NAMALWA (cell line): ENCODE data around the gene FFAR1.

Source experiments
- DNase-seq: peaks from one replicate; pipeline ENCODE4 v3.0.0-alpha.2; 2015; ENCODE audit warnings: low spot score

The FFAR1 gene

GRCh38 chr19:35389192-35389861 is 41.6 kb downstream of the FFAR1 start:
- no peak for DNase-seq

GRCh38 chr19:35392742-35393715 is 45.3 kb downstream of the FFAR1 start:
- DNase-seq: no peak

- no peak for DNase-seq
Measured at GRCh38 chr19:35395382-35396199, 47.9 kb downstream of the FFAR1 start.

- no peak for DNase-seq
Measured at GRCh38 chr19:35396240-35396885, 48.7 kb downstream of the FFAR1 start.

- DNase-seq: no peak
Measured at GRCh38 chr19:35397064-35397463, 49.4 kb downstream of the FFAR1 start.
